GM19025 (cell line): Measurements from ENCODE around the gene SEH1L.
"Not testable (repeated sequence)": the region's sequence is repeated elsewhere in the genome, so short reads cannot be mapped to it uniquely, and the experiment has no call there.

ENCODE experiments used
- ATAC-seq: cut with Tn5 transposase; IDR thresholded peaks from one replicate; pipeline ENCODE4 v1.9.1; 2021; ENCODE audit warnings: mild to moderate bottlenecking, low read depth, moderate library complexity; ENCODE audit not compliant: unreplicated experiment

Gene SEH1L

DNA sequence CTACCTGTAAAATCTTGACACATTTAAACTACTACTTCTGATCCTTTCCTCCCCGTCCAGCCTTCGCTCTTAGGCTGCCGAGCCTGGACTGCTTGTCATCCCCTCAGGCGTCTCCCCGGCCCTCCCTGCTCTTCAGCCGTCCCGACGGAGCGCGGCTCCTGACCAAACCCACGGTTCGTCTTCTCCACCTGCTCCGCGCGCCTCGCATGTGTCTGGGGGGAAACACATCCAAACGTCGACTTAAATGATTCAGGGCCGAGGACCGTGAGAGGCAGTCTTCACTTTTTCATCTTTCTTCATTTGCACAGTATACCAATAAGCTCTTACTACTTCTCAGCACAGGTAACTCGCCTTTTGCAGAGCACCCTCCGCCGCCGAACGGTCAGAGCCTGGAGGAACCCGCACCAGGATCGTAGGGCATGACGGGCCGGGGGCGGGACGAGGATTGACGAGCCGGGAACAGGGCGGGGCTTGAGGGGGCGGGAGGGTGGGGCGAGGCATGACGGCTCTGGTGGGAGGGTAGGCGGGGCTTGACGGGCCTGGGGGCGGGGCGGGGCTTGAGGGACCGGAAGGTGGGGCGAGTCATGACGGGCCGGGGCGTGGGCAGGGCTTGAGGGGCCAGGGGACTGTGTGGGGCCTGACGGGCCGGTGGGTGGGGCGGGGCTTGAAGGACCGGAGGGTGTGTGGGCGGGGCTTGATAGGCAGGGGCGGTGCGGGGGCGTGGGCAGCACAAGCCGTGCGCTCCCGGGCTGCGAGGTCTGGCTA, at the start of gene SEH1L:
TSS of gene SEH1L (plus strand) at position 727 of the 765 bp plus-strand sequence. CDS start 111 bp downstream, outside the sequence.
- peak; percentile 77 for ATAC-seq

GRCh38 chr18:12901208-12901607, 46.6 kb upstream of the SEH1L start:
- not testable (repeated sequence) for ATAC-seq

DNA sequence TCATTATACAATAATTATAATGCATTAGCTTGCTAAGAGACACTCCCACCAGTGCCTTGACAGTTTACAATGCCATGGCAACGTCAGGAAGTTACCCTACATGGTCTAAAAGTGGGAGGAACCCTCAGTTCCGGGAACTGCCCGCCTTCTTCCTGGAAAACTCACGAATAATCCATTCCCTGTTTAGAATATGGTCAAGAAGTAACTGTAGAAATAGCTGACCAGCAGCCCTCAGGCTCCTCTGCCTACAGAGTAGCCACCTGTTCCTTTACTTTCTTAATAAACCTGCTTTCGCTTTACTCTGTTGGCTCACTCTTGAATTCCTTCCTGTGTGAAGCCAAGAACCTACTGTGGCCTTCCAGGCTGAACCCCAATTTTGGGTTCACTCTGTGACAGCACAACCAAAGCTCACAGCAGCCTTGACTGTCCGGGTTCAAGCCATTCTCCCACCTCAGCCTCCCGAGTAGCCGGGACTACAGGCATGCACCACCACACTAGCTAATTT, 43.7 kb upstream of the SEH1L start:
- ATAC-seq: no peak

DNA sequence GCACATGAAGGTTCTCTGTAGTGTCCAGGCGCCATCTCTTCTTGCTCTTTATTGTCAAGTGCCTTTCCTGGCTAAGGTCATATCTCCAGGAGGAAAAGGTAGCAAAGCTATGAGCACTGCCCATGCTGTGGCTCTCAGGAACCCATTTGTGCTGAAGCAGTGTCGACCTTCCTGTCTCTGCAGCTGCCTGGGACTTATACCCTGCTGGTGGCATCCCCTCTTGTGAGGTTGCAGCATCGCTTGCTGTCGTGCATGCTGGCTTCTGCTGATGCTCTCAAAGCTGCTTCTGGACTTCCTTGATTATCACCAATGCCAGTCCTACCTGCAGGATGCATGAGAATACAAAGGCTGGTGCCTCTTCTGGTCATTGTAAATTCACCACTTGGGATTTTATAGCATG, 41.7 kb upstream of the SEH1L start:
- no peak for ATAC-seq

DNA sequence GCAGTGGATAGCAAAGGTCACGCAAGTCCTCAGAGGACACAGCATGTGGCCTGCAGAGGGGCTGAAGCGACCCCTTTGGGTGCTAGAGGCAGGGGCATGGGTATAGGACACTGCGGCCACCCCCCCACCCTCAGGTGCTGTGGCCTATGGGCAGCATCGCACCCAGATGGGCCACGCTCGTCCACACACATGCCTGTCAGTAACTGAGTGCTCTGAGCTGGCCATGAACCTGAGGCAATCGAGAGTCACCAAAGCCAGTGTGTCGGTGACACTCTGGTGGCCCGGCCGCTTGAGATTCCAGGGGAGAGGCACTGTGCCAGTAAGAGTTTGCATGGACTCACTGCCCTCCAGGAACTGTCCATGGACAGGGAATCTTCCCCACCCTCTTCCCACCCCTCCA, 41.0 kb upstream of the SEH1L start:
- ATAC-seq: no peak

DNA sequence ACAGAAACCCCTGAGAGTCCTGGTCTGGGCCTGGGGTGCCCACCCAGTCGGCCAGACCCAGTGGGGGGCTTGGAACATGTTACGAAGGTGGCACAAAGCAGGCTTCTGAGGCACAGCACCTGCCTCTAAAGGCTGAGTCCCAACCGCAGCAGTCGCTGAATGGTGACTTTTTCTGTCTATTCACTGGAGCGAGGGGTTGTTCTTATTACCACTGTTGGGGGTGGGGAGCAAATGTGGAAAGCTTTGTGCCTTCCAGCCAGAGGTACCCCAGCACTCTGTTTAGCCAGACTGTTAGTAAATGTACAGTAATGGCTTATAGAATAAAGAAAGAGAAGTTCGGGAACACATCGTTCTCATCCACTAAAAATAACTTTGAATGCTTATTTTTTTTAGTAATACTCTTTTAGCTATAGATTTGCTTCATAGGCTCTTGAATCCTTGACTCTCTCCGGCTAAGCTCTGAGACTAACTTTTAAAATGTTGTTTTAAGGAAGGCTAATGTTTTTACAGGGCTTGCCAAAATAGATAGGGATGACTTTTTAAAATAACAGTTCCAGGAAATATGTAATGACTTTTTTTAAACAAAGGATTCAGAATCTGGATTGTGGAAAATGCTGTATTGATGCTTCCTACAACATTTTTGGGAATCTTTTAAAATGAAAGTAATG, 40.4 kb upstream of the SEH1L start:
- ATAC-seq: no peak

DNA sequence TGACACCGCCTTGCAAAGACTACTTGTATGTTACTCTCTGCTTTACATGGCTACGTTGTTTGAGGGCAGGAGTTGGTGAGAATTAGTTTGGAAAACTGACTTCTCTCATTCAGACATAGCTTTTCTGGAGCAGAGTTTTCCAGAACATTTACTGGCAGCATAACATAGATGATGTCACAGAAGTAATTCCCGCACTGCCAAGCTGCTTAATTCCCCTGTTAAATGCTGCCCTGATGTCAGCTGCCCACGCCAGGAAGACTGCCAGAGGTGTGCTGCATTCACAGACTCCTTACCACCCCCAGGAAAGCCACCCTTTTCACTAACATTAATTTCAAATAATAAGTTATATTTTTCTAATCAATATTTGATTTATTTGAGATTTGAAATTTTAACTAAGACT, 39.1 kb upstream of the SEH1L start:
- no peak for ATAC-seq

- ATAC-seq: no peak
These were observed 36.5 kb upstream of the SEH1L start for GRCh38 chr18:12911025-12911928.

DNA sequence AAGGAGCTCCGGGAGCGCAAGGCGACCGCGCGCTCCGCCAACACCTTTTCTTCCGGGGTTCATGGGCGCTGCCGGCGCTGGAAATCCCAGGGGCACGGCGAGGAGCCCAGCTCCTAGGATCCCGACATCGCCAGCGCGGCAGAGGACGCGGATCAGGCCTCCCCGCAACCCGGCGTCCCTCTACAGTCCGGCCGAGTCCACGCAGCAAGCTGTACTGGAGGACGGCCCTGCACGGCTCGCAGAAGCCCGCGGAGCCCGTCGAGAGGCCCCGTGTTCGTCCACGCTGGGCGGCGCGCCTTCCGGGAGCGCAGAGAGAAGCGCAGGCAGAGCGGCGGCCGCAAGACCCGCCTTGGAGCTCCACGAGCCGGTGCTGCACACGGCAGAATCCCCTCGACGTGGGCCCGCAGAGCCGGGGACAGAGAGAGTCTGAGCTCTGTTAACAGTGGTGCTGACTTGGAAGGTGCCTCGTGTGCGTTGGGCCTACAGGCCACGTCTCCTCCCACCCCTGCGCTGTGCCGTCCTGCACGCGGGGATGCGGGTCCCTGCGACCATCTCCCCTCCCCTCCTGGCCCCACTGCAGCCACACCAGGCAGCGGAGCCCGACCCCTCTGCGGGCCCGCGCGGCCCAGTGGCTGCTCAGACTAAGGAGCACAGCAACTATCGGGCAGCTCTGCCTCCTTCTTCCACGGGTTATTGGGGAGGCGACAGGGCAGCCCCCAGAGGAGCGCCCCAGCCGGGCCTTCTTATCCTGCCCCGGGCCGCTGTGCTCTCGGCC, 35.7 kb upstream of the SEH1L start:
- ATAC-seq: no peak

GRCh38 chr18:12921178-12921577, 26.6 kb upstream of the SEH1L start:
- ATAC-seq: peak; percentile 53

- ATAC-seq: no peak
These were observed 25.5 kb upstream of the SEH1L start for GRCh38 chr18:12922266-12922665.

DNA sequence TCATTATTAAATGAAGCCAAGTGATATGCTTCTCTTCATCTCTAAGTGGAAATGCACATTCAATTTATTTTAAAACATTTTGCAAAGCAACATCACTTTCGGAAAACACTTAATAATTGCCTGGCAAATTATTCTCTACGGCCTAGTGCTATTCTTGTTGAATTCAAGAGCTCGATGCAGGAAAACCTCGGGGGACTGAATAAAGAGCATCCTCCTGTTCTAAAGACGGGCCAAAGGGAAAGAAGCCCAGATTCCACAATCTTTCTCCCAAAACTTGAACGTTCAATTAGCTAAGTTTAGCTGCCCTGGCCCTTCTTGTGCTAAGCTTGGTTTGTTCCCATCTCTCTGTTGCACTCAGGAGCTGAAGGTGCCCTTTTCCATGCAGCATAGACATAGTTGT, 23.2 kb upstream of the SEH1L start:
- no peak for ATAC-seq

DNA sequence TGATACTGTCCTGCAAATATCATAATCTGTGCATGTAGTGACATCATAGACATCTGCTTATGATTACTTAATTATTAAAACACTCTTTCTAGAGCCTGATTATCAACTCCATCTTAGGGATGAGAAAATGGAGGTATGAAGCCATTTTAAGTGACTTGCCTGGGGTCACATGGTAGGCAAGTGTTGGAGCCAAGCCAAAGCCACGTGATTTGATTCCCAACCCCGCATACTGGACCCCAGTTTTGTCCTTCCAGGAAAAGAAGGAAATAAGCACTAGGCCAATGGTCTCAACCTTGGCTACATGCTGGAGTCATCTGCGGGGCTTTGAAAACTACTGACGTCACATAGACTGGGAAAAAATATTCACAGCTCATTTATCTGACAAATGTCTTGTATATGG, 19.6 kb upstream of the SEH1L start:
- no peak for ATAC-seq

GRCh38 chr18:12928641-12929040, 19.2 kb upstream of the SEH1L start:
- no peak for ATAC-seq

DNA sequence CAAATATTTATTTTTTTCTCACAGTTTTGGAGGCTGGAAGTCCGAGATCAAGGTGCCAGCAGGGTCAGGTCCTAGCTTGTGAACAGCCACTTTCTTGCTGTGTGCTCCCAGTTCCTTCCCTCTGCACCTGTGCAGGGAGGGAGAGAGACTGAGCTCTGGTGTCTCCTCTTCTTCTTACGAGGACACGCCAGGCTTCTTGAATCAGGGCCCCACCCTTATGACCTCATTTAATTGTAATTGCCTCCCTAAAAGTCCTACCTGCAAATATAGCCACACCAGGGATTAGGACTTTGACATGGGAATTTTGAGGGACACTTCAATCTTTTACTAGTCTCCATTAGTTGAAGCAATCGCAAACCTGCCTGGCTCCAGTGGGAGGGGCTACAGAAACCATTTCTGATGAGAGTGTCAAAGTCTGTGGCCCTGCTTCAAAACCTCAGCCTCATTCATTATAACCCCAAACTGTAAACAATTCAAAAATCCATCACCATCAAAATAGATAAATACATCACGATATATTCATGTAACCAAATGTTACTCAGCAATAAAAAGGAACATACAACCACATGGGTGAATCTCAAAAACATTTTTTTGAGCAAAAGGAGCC, 18.2 kb upstream of the SEH1L start:
- no peak for ATAC-seq

- ATAC-seq: no peak
These were observed 17.4 kb upstream of the SEH1L start for GRCh38 chr18:12930376-12930775.

DNA sequence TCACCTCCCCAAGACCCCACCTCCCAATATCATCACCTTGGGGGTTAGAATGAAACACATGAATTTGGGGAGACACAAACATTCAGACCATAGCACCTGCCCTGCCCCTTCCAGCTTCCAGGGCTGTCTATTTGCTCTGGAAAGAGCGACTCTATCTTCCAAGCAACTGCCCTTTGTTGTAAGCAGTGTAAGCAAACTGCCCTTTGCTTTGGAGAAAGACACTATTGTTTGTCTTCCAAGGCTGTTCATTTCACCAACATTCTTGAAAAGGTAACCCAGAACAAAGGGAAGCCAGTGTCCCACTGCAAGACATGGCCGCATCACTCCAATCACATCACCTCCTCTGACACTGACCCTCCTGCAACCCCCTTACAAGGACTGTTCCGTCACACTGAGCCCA, 16.9 kb upstream of the SEH1L start:
- ATAC-seq: no peak

DNA sequence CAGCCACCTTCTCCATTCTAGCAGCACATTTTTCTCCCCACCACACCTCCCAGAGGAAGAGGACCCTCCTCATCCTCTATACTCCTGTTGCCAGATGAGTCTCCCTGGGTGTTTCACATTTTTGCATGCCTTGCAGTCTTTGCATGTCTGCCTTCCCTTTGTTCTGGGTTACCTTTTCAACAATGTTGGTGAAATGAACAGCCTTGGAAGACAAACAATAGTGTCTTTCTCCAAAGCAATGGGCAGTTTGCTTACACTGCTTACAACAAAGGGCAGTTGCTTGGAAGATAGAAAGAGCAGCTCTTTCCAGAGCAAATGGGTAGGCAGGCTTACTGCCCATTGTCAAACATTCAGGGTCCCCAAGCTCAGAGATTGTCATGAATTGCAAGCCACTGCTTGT, 14.5 kb upstream of the SEH1L start:
- ATAC-seq: no peak

- ATAC-seq: no peak
These were observed 13.2 kb upstream of the SEH1L start for GRCh38 chr18:12934454-12935071.
